ENCODE measurements around the gene WNT5B.

WNT5B gene

GRCh38 chr12:1656902-1657301 lies 27.9 kb downstream of the WNT5B start:
- DNase-seq = no peak

DNA sequence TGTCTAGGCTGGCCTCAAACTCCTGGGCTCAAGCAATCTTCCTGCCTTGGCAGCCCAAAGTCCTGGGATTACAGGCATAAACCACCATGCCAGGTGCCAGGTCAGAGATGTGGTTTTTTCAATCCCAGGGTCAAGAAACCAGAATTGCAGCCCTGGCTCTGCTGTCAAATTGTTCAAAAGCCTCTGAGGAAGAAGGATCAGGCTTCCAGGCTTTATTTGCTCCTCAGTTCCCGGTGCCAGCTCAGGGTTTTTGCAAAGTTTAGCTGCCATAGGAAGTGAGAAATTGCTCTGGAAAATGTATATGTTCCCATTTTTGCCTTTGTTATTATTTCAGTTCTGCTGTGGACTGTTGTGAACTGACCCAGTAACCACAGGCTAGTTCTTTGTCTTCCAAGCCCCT lies 28.7 kb downstream of the WNT5B start:
- no peak for DNase-seq

GRCh38 chr12:1660304-1661187 lies 31.5 kb downstream of the WNT5B start:
- DNase-seq = peak; percentile 39 to 46

- DNase-seq = peak; percentile 78 to 83
These were observed 32.7 kb downstream of the WNT5B start for GRCh38 chr12:1661553-1662335.

GRCh38 chr12:1662761-1663439 lies 33.9 kb downstream of the WNT5B start:
- DNase-seq = peak in 1 of 2 donors; percentile 39

DNA sequence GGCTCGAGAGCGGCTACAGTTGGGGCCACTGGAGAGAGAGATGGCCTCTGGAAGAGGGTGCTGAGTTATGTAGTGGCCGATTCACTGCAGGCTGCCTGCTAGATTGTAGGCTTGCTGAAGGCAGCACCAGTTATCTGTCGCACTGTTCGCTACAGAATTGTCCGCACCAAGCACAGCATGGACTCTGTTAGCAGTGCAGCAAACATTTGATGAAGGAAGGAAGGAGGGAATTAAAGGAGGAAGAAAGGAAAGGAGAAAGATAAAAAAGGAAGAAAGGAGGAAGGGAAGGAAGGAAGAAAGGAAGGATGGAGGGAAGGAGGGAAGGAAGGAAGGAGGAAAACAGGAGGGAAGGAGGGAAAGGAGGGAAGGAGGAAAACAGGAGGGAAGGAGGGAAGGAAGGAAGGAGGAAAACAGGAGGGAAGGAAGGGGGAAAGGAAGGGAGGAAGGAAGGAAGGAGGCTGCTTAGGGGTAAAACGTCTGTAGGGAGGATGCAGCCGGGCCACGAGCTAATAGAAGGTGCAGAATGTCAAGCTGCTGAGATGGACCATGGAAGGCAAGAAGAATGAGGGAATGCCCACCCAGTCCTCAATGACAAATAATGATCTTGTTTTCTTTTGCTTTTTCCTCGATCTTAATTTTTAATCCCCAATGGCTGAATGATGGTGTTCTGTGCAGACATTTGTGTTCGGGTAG lies 34.6 kb downstream of the WNT5B start:
- DNase-seq = no peak

DNA sequence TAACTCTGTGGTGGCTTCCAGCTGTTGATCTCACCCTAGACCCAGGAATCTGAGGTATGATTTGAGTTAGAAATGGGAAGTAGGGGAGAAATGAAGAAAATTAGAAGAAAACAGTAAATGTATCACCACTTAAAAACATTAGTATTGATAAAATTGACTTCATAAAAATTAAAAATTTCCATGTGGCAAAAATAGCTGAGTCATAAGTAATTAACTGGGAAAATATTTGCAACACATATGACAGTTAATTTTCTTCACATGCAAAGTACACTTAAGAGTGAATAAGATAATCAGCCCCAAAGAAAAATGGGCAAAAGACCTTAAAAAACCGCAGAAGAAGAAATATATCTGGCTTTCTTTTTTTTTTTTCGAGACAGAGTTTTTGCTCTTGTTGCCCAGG lies 36.3 kb downstream of the WNT5B start:
- DNase-seq = no peak

- no peak for DNase-seq
These were observed 37.2 kb downstream of the WNT5B start for GRCh38 chr12:1666215-1666614.

DNA sequence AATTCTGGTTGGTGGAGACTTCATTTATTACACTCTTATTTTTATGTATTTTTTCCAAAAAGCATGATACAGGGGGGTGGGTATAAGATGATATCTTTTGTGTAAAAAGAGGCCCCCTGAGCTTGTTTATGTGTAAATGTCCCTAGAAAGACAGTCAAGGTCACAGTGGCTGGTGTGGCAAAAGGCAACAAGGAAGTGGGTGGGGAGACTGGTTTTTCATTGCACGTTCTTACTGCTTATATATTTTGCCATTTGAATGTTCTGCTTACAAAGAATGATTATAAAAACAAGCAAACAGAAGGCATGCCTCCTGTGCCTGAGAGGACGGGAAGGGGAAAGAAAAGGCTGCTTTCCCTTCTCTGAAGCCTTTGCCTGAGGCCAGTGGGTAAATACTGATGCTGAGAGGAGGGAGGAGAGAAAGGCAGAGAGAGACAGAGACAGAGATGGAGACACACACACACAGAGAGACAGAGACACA lies 37.7 kb downstream of the WNT5B start:
- DNase-seq = no peak

GRCh38 chr12:1668833-1669543 lies 40.0 kb downstream of the WNT5B start:
- DNase-seq = no peak

- no peak for DNase-seq
These were observed 41.6 kb downstream of the WNT5B start for GRCh38 chr12:1670358-1671268.

- DNase-seq = no peak
These were observed 47.0 kb downstream of the WNT5B start for GRCh38 chr12:1676043-1676442.

DNA sequence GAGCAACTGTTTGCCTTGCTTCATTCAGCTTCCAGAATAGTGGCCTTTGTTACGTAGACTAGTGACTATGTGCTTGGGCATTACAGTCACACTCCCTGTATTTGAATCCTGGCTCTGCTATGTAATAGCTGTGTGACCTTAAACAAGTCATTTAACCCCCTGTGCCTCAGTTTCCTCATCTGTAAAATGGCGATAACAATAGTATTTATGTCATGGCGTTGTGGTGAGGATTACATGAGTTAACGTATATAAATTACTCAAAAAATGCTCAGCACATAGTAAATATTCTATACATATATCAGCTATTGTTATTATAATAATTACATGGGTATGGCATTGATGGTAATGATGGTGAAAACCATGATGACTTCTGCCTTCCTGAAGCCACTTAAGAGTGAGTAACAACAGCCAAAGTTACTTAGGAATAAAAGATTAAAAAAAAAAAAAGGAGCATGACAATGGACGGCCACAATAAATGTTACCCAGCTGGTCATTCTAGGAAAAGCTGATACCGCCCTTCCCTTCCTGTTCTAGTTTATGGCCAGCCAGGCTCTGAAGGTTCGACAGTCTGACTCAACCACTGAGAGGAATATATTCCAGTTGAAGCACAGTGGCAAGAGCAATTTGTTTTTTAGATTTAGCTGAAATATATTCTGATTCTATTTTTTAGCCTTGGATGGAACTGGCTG lies 51.9 kb downstream of the WNT5B start:
- DNase-seq = no peak

DNA sequence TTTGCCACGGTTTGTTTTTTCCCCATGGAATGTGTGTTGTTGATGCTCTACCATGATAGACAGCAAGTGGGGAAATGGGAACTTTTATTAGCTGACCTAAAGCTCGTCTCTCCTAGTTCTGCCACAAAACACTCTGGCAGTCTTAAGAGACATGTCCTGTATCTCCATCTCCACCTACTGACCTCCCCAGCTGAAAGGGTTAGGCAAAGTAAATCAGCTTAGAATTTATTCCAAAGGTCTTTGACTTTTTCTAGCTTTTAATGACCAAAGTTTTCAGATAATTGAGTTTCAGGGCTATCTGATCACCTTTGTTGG lies 52.4 kb downstream of the WNT5B start:
- DNase-seq = no peak

GRCh38 chr12:1688086-1688710 lies 59.2 kb downstream of the WNT5B start:
- no peak for DNase-seq

GRCh38 chr12:1690578-1691122 lies 61.6 kb downstream of the WNT5B start, which contains the start of gene ADIPOR2:
Gene ADIPOR2, plus strand, starts transcription at chr12:1691070. Its CDS starts 63,274 bp downstream, at chr12:1754344.
- DNase-seq = peak; percentile 94 to 95

DNA sequence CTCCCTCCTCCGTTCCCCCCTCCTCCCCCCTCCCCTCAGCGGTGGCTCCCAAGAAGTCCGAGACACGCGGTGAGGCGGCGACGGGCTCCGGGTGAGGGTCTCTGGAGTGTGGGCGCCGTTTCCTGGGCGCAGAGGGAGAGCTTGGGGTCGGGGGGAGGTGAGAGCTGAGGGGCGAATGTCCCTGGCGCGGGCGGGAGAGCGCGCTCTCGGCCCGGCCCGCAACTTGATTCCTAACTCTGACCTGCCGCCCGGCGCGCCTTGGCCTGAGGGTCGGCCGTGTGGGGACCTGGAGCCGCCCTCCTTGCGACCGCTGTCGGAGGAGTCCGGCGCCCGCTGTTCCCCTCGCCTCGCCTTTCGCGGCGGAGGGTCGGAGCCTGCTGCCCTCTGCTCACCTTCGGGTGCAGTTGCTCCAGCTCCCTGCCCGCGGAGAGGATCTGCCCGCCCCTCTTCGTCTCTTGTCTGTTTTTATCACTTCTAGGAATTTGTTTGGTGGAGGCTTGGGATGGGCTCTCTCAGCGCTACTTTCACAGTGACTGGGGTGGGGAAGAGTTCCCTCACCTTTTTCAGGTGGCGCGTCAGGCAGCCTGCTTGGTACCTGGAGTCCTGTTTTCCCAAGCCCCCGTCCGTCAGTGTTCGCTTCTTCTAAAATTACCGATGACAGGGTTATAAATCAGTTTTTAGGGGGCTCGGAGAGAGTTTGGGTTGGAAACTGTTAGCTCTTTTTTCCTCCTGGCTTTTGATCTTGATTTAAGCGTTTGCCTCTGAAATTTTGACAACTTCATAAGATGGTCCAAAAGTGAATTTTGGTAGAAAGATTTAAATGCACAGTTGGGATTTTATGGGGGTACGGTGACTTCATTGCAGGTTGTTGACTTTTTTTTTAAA lies 62.3 kb downstream of the WNT5B start:
- DNase-seq = no peak

- DNase-seq = no peak
These were observed 63.2 kb downstream of the WNT5B start for GRCh38 chr12:1692226-1692625.

All from stimulated activated CD4-positive, alpha-beta T cell treated with anti-CD3 and anti-CD28 coated beads, Interleukin-2, amount 100 ng/mL, for 24 hours (primary cell).